Ovary (tissue), 3 donors: Measurements from ENCODE around the gene UBTD1.

Source experiments
- CTCF ChIP-seq, 3 donors: fragments of 450-650 bp in 2 of 3; fragments of 200-600 bp in 1 of 3; IDR thresholded peaks; one replicate each; pipeline versions ENCODE4 v1.5.1 to v1.8.0; 2016 to 2022; ENCODE audit warnings: antibody characterized with exemption in 3 of 3, mild to moderate bottlenecking in 1 of 3
- EP300 ChIP-seq: sonication (generic); formaldehyde crosslinking; IDR thresholded peaks from one replicate; pipeline ENCODE4 v1.6.1; 2017; ENCODE audit warnings: antibody characterized with exemption
- POLR2A ChIP-seq: fragments of 450-650 bp; IDR thresholded peaks from one replicate; pipeline ENCODE4 v1.6.1; 2017; ENCODE audit warnings: antibody characterized with exemption, mild to moderate bottlenecking, moderate library complexity
- donor health status: DM: no; HTN: no; CAD: no.

DNA sequence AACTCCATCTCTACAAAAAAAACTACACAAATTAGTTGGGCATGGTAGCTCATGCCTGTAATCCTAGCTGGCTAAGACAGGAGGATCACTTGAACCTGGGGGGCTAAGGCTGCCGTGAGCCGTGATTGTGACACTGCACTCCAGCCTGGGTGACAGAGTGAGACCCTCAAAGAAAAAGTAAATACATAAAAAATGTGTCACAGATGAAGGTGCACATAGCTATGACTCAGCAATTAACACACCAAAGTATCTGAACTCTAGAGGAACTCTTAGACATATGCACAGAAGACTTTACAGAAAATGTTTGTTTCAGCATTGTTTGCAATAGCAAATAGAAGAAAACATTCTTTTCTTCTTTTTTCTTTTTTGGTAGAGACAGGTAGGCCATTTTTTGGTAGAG, 99.1 kb downstream of the UBTD1 start:
- TF ChIP-seq CTCF (IDR thresholded peaks at IDR 0.05): no peak
- no peak for TF ChIP-seq EP300
- TF ChIP-seq POLR2A: no peak
